OCI-LY1 (cell line): ENCODE data around the gene PRKCB.

ENCODE experiments used
- H2AFZ ChIP-seq: fragments of 200-600 bp; sonication (generic), shearing (Covaris generic); 2 replicates; pipeline ENCODE4 v1.6.0; 2014; ENCODE audit warnings: antibody characterized with exemption, mild to moderate bottlenecking, low read length
- H3F3A ChIP-seq: fragments of 200-600 bp; sonication (generic), shearing (Covaris generic); 2 replicates; pipeline ENCODE4 v1.6.0; 2014; ENCODE audit warnings: mild to moderate bottlenecking, antibody characterized with exemption, low read length, moderate library complexity; ENCODE audit not compliant: insufficient read depth
- H3K27ac ChIP-seq: fragments of 200-600 bp; sonication (generic); 2 replicates; pipeline ENCODE4 v1.5.1; 2014; ENCODE audit warnings: low read length, mixed run types, mild to moderate bottlenecking, low read depth; ENCODE audit not compliant: poor library complexity, severe bottlenecking
- H3K27me3 ChIP-seq: fragments of 200-600 bp; sonication (generic); 2 replicates; pipeline ENCODE4 v1.6.0; 2014; ENCODE audit warnings: antibody characterized with exemption, mild to moderate bottlenecking, low read length, moderate library complexity; ENCODE audit not compliant: insufficient read depth
- H3K36me3 ChIP-seq: fragments of 200-600 bp; sonication (generic); 2 replicates; pipeline ENCODE4 v1.6.1; 2014; ENCODE audit warnings: mild to moderate bottlenecking, antibody characterized with exemption, low read length, moderate library complexity, mixed read lengths; ENCODE audit not compliant: insufficient read depth
- H3K4me1 ChIP-seq: fragments of 200-600 bp; sonication (generic); 2 replicates; pipeline ENCODE4 v1.5.1; 2014; ENCODE audit warnings: mild to moderate bottlenecking, low read length, moderate library complexity; ENCODE audit not compliant: insufficient read depth, severe bottlenecking
- H3K4me2 ChIP-seq: fragments of 200-600 bp; sonication (generic), shearing (Covaris generic); 2 replicates; pipeline ENCODE4 v1.6.1; 2014; ENCODE audit warnings: low read length
- H3K4me3 ChIP-seq: fragments of 200-600 bp; sonication (generic); 2 replicates; pipeline ENCODE4 v1.5.1; 2014; ENCODE audit warnings: low read length, low read depth, mild to moderate bottlenecking, mixed read lengths; ENCODE audit not compliant: poor library complexity, severe bottlenecking
- H3K79me2 ChIP-seq: fragments of 200-600 bp; shearing (Covaris generic); 2 replicates; pipeline ENCODE4 v1.6.1; 2016; ENCODE audit warnings: mixed run types, low read length, mixed read lengths; ENCODE audit not compliant: insufficient read depth
- H3K9ac ChIP-seq: fragments of 200-600 bp; sonication (generic), shearing (Covaris generic); 2 replicates; pipeline ENCODE4 v1.6.1; 2014; ENCODE audit warnings: mild to moderate bottlenecking, low read length, mixed read lengths
- H3K9me2 ChIP-seq: fragments of 200-600 bp; sonication (generic), shearing (Covaris generic); 2 replicates; pipeline ENCODE4 v1.6.1; 2014; ENCODE audit warnings: low read depth, mild to moderate bottlenecking, low read length, mixed read lengths
- H3K9me3 ChIP-seq: fragments of 200-600 bp; shearing (Covaris generic); 2 replicates; pipeline ENCODE4 v1.6.1; 2014; ENCODE audit warnings: low read length, mixed read lengths
- H4K20me1 ChIP-seq: fragments of 200-600 bp; sonication (generic), shearing (Covaris generic); 2 replicates; pipeline ENCODE4 v1.6.0; 2016; ENCODE audit warnings: mild to moderate bottlenecking, low read length; ENCODE audit not compliant: insufficient read depth
- EZH2 ChIP-seq: fragments of 200-600 bp; sonication (generic), shearing (Covaris generic); IDR thresholded peaks from 2 replicates; pipeline ENCODE4 v1.8.0; 2017; ENCODE audit warnings: borderline replicate concordance, mixed run types, mild to moderate bottlenecking, antibody characterized with exemption, low read length, moderate library complexity, mixed read lengths
- TF ChIP-seq, protein P1 (sequence below): fragments of 200-600 bp; sonication (generic), shearing (Covaris generic); IDR thresholded peaks from 2 replicates; pipeline ENCODE4 v1.5.1; 2017; ENCODE audit warnings: mild to moderate bottlenecking, antibody characterized with exemption, low read length, moderate library complexity, mixed read lengths

Gene PRKCB

GRCh38 chr16:24054741-24055491 is 219.1 kb downstream of the PRKCB start:
- H3K36me3 ChIP-seq, result no peaks in the 10 kb centered on the region
- H3K9ac ChIP-seq, result no peak overlapping the region
- no peak overlapping the region for H3K27ac ChIP-seq
- H3F3A ChIP-seq, result no peaks in the 10 kb centered on the region
- no peak overlapping the region for H3K4me3 ChIP-seq
- no peak overlapping the region for H2AFZ ChIP-seq
- H3K4me2 ChIP-seq, result no peak overlapping the region
- H3K9me3 ChIP-seq, result no peaks in the 10 kb centered on the region
- no peaks in the 10 kb centered on the region for H3K79me2 ChIP-seq
- no peaks in the 10 kb centered on the region for H3K9me2 ChIP-seq
- no peaks in the 10 kb centered on the region for H3K27me3 ChIP-seq
- TF ChIP-seq, protein P1, sequence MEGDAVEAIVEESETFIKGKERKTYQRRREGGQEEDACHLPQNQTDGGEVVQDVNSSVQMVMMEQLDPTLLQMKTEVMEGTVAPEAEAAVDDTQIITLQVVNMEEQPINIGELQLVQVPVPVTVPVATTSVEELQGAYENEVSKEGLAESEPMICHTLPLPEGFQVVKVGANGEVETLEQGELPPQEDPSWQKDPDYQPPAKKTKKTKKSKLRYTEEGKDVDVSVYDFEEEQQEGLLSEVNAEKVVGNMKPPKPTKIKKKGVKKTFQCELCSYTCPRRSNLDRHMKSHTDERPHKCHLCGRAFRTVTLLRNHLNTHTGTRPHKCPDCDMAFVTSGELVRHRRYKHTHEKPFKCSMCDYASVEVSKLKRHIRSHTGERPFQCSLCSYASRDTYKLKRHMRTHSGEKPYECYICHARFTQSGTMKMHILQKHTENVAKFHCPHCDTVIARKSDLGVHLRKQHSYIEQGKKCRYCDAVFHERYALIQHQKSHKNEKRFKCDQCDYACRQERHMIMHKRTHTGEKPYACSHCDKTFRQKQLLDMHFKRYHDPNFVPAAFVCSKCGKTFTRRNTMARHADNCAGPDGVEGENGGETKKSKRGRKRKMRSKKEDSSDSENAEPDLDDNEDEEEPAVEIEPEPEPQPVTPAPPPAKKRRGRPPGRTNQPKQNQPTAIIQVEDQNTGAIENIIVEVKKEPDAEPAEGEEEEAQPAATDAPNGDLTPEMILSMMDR, result no peak
- no peak for TF ChIP-seq EZH2
- H3K4me1 ChIP-seq, result no peaks in the 10 kb centered on the region
- H4K20me1 ChIP-seq, result no peaks in the 10 kb centered on the region

GRCh38 chr16:24062270-24062817 is 226.6 kb downstream of the PRKCB start:
- Histone ChIP-seq H3K4me3 (no peak overlapping the region), H3K36me3 (no peaks in the 10 kb centered on the region), H4K20me1 (no peaks in the 10 kb centered on the region), H3K4me1 (no peaks in the 10 kb centered on the region), H3K27ac (no peak overlapping the region), H3K9ac (no peak overlapping the region), H3K9me2 (no peaks in the 10 kb centered on the region), H3F3A (no peaks in the 10 kb centered on the region), H3K4me2 (no peak overlapping the region), H3K9me3 (no peaks in the 10 kb centered on the region), H3K79me2 (no peaks in the 10 kb centered on the region), H2AFZ (no peak overlapping the region), H3K27me3 (no peaks in the 10 kb centered on the region)
- TF ChIP-seq, protein P1, result no peak
- TF ChIP-seq EZH2, result no peak

DNA sequence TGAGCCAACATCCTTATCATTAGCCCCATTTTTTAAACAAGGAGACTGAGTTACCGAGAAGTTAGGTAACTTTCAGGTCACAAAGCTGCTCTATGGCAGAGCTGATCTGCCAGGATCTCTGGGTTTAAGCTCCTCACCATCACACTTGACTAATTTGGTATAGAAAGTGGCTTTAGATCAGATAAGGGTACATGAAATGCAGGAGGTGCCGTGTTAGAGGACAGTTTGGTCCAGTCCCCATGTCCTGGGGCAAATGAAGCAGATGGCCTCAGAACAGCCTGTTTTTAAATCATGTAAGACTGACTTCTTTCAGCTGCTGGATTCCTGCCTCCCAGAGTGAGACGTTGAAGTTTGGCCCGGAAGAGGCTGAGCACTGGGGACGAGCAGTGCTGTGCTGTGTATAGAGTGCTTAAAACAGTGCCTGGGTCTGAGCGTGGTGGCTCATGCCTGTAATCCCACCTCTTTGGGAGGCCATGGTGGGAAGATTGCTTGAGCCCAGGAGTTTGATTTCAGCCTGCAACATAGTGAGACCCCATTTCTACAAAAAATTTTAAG is 233.3 kb downstream of the PRKCB start:
- Histone ChIP-seq H3K9me2 (no peaks in the 10 kb centered on the region), H3K4me3 (no peak overlapping the region), H3K4me1 (peaks cover 18% of the 10 kb centered on the region), H3F3A (no peaks in the 10 kb centered on the region), H3K9ac (no peak overlapping the region), H3K79me2 (no peaks in the 10 kb centered on the region), H4K20me1 (no peaks in the 10 kb centered on the region), H3K9me3 (no peaks in the 10 kb centered on the region), H3K36me3 (no peaks in the 10 kb centered on the region), H3K4me2 (no peak overlapping the region), H3K27me3 (no peaks in the 10 kb centered on the region), H2AFZ (no peak overlapping the region), H3K27ac (no peak overlapping the region)
- no peak for TF ChIP-seq EZH2
- TF ChIP-seq, protein P1, result no peak
